Muscle layer of colon (tissue), 2 donors: Measurements from ENCODE around the gene NRIP1.
"Not testable (repeated sequence)": the region's sequence is repeated elsewhere in the genome, so short reads cannot be mapped to it uniquely, and the experiment has no call there.

Source experiments
- H3K27ac ChIP-seq: one replicate; pipeline ENCODE4 v1.7.0; 2013; ENCODE audit warnings: low read depth, mild to moderate bottlenecking, low read length, moderate library complexity
- H3K27me3 ChIP-seq, 2 donors: one replicate each; pipeline ENCODE4 v1.7.0; 2013; ENCODE audit warnings: low read length in 2 of 2, mild to moderate bottlenecking in 2 of 2; ENCODE audit not compliant: insufficient read depth in 2 of 2, control insufficient read depth in 1 of 2
- H3K36me3 ChIP-seq: one replicate; pipeline ENCODE4 v1.7.0; 2013; ENCODE audit warnings: mild to moderate bottlenecking, low read length; ENCODE audit not compliant: insufficient read depth
- H3K4me1 ChIP-seq: one replicate; pipeline ENCODE4 v1.7.0; 2013; ENCODE audit warnings: mild to moderate bottlenecking, low read length; ENCODE audit not compliant: insufficient read depth
- H3K4me3 ChIP-seq, 2 donors: one replicate each; pipeline ENCODE4 v1.7.0; 2013; ENCODE audit warnings: low read length in 2 of 2, low read depth in 1 of 2, mild to moderate bottlenecking in 1 of 2, moderate library complexity in 1 of 2
- H3K9ac ChIP-seq: one replicate; pipeline ENCODE4 v1.7.0; 2013; ENCODE audit warnings: low read length
- H3K9me3 ChIP-seq: one replicate; pipeline ENCODE4 v1.7.0; 2013; ENCODE audit warnings: mild to moderate bottlenecking, low read length
- donor health status: abdominal sarcoma.
- donor health status: Adenocarcinoma of cecum.

NRIP1 gene

DNA sequence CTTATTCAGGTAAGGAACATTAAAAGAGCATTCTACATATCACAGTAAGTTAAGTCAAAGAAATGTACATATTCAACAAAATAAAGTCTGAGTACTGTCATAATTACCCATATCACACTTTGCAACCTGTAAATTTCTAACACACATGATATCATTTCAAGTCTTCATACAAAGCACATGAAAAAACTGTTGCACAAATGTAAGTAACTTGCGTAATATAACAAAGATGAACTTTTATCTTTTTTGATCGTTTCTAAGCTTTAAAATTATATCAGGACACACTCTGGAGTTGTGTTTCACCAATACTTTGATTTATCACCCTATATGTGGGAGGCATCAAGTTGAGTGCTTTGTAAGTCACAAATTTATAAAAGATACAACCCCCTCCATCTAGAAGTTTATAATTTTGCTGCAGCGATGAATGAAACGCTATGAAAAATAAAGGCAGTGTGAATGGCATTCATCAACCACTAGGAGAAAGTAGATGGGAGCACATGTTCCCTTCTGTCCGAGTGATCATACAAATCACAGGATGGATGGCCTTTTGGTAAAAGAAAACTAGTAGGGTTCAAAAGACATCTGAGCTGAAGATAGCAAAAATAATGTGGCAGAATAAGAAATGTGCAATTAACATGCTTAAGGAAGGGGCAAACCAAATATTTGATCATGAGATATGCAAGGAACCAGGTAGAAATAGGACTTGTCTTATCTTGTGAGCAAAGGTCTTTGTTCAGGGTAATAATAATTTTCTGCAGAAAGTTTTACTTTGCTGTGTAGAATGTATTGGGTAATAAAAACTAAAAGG lies 27.5 kb downstream of the NRIP1 start:
- H3K4me1 ChIP-seq, result peaks cover 9% of the 10 kb centered on the region
- H3K9ac ChIP-seq, result no peak overlapping the region
- H3K36me3 ChIP-seq, result peaks cover 4% of the 10 kb centered on the region
- no peaks in the 10 kb centered on the region for H3K27me3 ChIP-seq
- no peaks in the 10 kb centered on the region for H3K9me3 ChIP-seq
- no peak overlapping the region for H3K27ac ChIP-seq
- no peak overlapping the region for H3K4me3 ChIP-seq

- Histone ChIP-seq H3K4me3 (no peak overlapping the region), H3K9me3 (no peaks in the 10 kb centered on the region), H3K27ac (no peak overlapping the region), H3K36me3 (no peaks in the 10 kb centered on the region), H3K9ac (no peak overlapping the region), H3K4me1 (peaks cover 9% of the 10 kb centered on the region), H3K27me3 (no peaks in the 10 kb centered on the region)
Observed at GRCh38 chr21:15036189-15036588, 28.6 kb downstream of the NRIP1 start.

DNA sequence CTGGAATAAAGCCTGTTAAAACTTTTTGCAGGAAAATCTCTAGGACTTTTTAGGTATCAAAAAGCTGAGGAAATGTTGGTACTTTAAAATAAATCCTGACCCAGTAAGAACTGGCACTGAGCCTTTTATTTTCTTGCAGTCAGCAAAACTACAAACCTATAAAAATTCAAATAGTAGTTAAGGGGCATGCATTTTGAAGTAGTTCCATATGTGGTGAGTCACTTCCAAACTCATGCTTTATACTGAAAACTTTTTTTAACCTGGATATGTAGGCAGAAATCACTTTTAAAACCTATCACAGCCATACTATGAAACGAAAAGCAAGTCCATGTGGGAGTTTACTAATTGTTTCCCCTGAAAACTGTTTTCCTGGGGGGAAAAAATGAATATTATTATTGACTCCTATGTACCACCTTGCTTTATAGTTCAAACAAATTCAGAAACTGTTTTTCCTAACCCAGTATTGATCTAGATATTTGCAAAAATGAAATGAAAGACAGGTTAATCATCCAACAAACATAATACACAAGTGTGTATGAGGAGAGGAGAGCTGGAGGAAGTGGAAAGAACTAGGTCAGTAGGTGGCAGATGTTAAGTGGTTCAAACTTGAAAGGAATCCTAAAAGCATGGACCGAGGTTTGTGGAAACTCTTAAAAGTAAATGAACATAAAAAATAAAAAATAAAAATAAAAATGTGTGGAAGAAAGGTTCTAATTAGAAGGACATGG lies 30.5 kb downstream of the NRIP1 start:
- H3K9ac ChIP-seq, result no peak overlapping the region
- H3K9me3 ChIP-seq, result no peaks in the 10 kb centered on the region
- no peak overlapping the region for H3K27ac ChIP-seq
- no peak overlapping the region for H3K4me3 ChIP-seq
- no peaks in the 10 kb centered on the region for H3K27me3 ChIP-seq
- H3K36me3 ChIP-seq, result no peaks in the 10 kb centered on the region
- H3K4me1 ChIP-seq, result peaks cover 9% of the 10 kb centered on the region

GRCh38 chr21:15031790-15032357 lies 32.9 kb downstream of the NRIP1 start:
- H3K9ac ChIP-seq, result no peak overlapping the region
- no peak overlapping the region for H3K27ac ChIP-seq
- no peaks in the 10 kb centered on the region for H3K36me3 ChIP-seq
- no peaks in the 10 kb centered on the region for H3K27me3 ChIP-seq
- H3K9me3 ChIP-seq, result no peaks in the 10 kb centered on the region
- H3K4me1 ChIP-seq, result peaks cover 16% of the 10 kb centered on the region
- H3K4me3 ChIP-seq, result no peak overlapping the region

GRCh38 chr21:15031362-15031761 lies 33.4 kb downstream of the NRIP1 start:
- not testable (repeated sequence) for H3K27ac ChIP-seq, H3K36me3 ChIP-seq, H3K9me3 ChIP-seq, H3K27me3 ChIP-seq, H3K4me3 ChIP-seq, H3K9ac ChIP-seq
- H3K4me1 ChIP-seq, result peaks cover 16% of the 10 kb centered on the region

GRCh38 chr21:15030861-15031260 lies 33.9 kb downstream of the NRIP1 start:
- H3K27me3 ChIP-seq, H3K9ac ChIP-seq, H3K36me3 ChIP-seq, H3K4me3 ChIP-seq, H3K27ac ChIP-seq, H3K9me3 ChIP-seq: not testable (repeated sequence)
- peaks cover 16% of the 10 kb centered on the region for H3K4me1 ChIP-seq

GRCh38 chr21:15029077-15029476 lies 35.7 kb downstream of the NRIP1 start:
- no peaks in the 10 kb centered on the region for H3K36me3 ChIP-seq
- H3K27ac ChIP-seq, result no peak overlapping the region
- no peak overlapping the region for H3K4me3 ChIP-seq
- no peaks in the 10 kb centered on the region for H3K27me3 ChIP-seq
- H3K9me3 ChIP-seq, result no peaks in the 10 kb centered on the region
- peaks cover 11% of the 10 kb centered on the region for H3K4me1 ChIP-seq
- no peak overlapping the region for H3K9ac ChIP-seq

- no peaks in the 10 kb centered on the region for H3K27me3 ChIP-seq
- H3K9ac ChIP-seq, result no peak overlapping the region
- H3K9me3 ChIP-seq, result no peaks in the 10 kb centered on the region
- H3K27ac ChIP-seq, result no peak overlapping the region
- no peak overlapping the region for H3K4me3 ChIP-seq
- no peaks in the 10 kb centered on the region for H3K36me3 ChIP-seq
- peaks cover 12% of the 10 kb centered on the region for H3K4me1 ChIP-seq
Observed at GRCh38 chr21:15028186-15028585, 36.6 kb downstream of the NRIP1 start.

DNA sequence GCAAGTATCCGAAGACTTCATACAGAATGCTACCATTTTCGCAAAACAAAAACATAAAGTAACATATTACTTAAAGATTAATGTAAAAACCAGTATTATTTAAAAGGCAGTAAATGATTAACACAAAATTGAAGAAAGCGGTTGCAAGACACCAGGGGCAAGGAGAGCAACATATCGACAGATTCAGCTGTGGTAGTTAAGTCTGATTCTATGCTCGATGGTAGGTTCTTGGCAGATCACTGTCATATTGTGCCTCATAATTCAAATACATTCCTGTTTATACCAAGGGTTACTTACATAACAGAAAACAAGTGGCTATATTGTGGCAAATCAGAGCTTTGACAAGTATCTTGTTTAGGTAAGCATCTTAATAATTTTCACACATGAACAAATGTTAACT lies 37.7 kb downstream of the NRIP1 start:
- Histone ChIP-seq H3K9me3 (no peaks in the 10 kb centered on the region), H3K27ac (no peak overlapping the region), H3K27me3 (no peaks in the 10 kb centered on the region), H3K4me1 (peaks cover 12% of the 10 kb centered on the region), H3K9ac (no peak overlapping the region), H3K36me3 (no peaks in the 10 kb centered on the region), H3K4me3 (no peak overlapping the region)

DNA sequence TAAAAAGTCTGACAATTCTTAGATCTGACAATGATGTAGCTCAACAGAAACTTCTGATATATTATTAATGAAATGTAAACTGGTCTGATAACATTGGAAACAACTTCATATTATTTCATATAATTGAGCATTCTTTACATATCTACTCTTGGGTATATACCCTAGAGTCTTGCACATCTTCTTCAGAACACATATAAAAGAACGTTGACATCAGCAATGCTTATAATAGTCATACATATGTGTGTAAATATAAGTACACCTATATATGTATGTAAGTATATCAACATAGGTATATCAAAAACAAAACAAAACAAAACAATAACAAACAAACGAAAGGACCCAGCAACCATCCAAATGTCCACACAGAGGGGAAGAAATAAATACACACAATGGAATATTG lies 38.4 kb downstream of the NRIP1 start:
- Histone ChIP-seq H3K27me3 (no peaks in the 10 kb centered on the region), H3K9ac (no peak overlapping the region), H3K9me3 (no peaks in the 10 kb centered on the region), H3K4me1 (peaks cover 12% of the 10 kb centered on the region), H3K36me3 (no peaks in the 10 kb centered on the region), H3K4me3 (no peak overlapping the region), H3K27ac (no peak overlapping the region)

GRCh38 chr21:15023776-15024175 lies 41.0 kb downstream of the NRIP1 start:
- no peak overlapping the region for H3K27ac ChIP-seq
- H3K36me3 ChIP-seq, result no peaks in the 10 kb centered on the region
- H3K9me3 ChIP-seq, result no peaks in the 10 kb centered on the region

More at GRCh38 chr21:15023776-15024175, 41.0 kb downstream of the NRIP1 start:
- no peak overlapping the region for H3K4me3 ChIP-seq
- peaks cover 12% of the 10 kb centered on the region for H3K4me1 ChIP-seq
- no peaks in the 10 kb centered on the region for H3K27me3 ChIP-seq
- no peak overlapping the region for H3K9ac ChIP-seq
